ENCODE results near the gene MCF2L. TPM values are rescaled to one million over a fixed set of nuclear protein-coding genes. Genes with fewer than 3 reads are reported as not detected.

The MCF2L gene
- total RNA-seq, 1 experiment from 2014 or later = 5.9 TPM

DNA sequence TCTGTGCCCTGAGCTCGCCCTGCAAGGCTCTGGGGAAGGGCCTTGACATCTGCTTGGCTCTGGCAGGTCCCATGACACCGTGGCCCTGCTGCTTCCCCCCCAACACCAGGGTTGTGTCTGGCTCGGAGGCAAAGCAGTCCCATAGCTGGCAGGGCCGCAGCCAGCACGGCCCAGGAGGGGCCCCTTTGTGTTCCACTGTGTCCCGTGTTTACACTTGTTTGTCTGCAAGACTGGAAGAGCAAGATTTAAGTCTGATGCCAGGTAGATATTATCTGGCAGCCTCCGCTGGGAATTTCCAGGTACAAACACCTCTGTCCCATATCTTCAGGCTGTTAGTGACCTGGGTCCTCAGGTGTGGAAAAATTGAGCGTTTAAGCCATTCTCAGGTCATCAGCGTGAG, 44.3 kb downstream of the MCF2L start:
- POLR2A ChIA-PET (ENCODE audit: unreplicated experiment) = no interaction called here
- no peak for TF ChIP-seq EZH2 (IDR thresholded peaks at IDR 0.05; ENCODE audit: low read length, unreplicated experiment)
- no peak for TF ChIP-seq CTCF (conservative IDR thresholded peaks at IDR 0.05; ENCODE audit: low read depth, low read length)
- no peak for TF ChIP-seq EZH2phosphoT487 (IDR thresholded peaks at IDR 0.05; ENCODE audit: borderline replicate concordance, low read length)
- no peak overlapping the region for H2AFZ ChIP-seq (ENCODE audit: low read length)
- peak overlapping the region; percentile 72 for H3K4me2 ChIP-seq (ENCODE audit: low read length)
- no peaks in the 10 kb centered on the region for H3K79me2 ChIP-seq (ENCODE audit: low read length)
- intact Hi-C loops (cut with micrococcal nuclease) = no loop called here
- BruUV-seq (replicated peaks) = no TSS peak
- CTCF ChIA-PET = no interaction called here
- H3K9ac ChIP-seq (ENCODE audit: low read length) = no peak overlapping the region; the same call in 1 of the 2 replicates
- ATAC-seq (peak; percentile 53), DNase-seq (peak; percentile 75)
- no peaks in the 10 kb centered on the region for H3K9me2 ChIP-seq (replicated peaks; ENCODE audit: low read length)
- 0 out of 2 replicates have a peak overlapping the region, but pooled peaks have one; percentile 9 for H3K4me3 ChIP-seq (ENCODE audit: low read length)
- H3K4me1 ChIP-seq (ENCODE audit: insufficient read depth, low read length) = peaks cover 20% of the 10 kb centered on the region
- H3F3A ChIP-seq (ENCODE audit: low read length, unreplicated experiment) = no peaks in the 10 kb centered on the region
- no peaks in the 10 kb centered on the region for H3K27me3 ChIP-seq (ENCODE audit: low read length)
- no peaks in the 10 kb centered on the region for H3K9me3 ChIP-seq (ENCODE audit: low read length)
- H4K20me1 ChIP-seq (ENCODE audit: low read length) = no peaks in the 10 kb centered on the region
- H3K27ac ChIP-seq (ENCODE audit: low read length) = peak overlapping the region; percentile 67
- no peaks in the 10 kb centered on the region for H3K36me3 ChIP-seq (ENCODE audit: low read depth, low read length)

DNA sequence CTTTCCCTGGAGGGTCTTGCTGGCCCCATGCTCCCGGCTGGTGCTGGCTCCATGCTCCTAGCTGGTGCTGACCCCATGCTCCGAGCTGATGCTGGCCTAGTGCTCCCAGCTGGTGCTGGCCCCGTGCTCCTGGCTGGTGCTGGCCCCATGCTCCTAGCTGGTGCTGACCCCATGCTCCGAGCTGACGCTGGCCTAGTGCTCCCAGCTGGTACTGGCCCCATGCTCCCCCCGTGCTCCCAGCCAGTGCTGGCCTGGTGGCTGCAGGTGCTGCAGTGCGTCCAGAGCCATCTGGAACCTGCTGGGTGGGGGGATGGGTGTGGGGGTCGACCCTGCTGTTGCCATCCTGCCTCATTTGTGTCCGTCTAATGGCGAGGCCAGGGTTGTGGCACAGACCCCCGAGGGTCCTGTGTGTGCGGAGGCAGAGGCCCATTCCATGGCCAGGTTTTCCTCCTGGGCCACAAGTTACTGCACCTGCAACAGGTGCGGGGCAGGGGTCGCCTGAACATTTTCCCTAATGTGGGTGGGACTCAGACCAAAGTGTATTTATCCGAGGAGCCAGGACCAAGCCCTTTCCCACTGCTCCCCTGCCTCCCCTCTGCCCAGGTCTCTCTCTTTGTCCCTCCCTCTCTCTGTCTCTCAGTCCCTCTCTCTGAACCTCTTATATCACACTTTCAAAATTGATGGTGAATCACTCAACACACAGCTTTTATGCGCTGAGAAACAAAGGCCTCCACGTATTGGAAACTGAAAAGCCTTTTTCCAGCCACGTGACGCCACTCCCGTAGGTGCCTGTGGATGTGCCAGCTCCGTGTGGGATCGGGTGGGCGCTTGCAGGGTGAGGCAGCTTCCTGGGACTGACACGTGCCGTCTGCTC, 45.1 kb downstream of the MCF2L start:
- ChIA-PET CTCF (no interaction called here), POLR2A (ENCODE audit: unreplicated experiment) (no interaction called here)
- TF ChIP-seq CTCF (conservative IDR thresholded peaks at IDR 0.05; ENCODE audit: low read depth, low read length) (no peak), EZH2 (IDR thresholded peaks at IDR 0.05; ENCODE audit: low read length, unreplicated experiment) (no peak), EZH2phosphoT487 (IDR thresholded peaks at IDR 0.05; ENCODE audit: borderline replicate concordance, low read length) (no peak)
- Histone ChIP-seq H2AFZ (ENCODE audit: low read length) (peak overlapping the region; percentile 55), H3K27me3 (ENCODE audit: low read length) (no peaks in the 10 kb centered on the region), H3K9ac (ENCODE audit: low read length) (peak overlapping the region; percentile 6; the same call in 1 of the 2 replicates), H3K79me2 (ENCODE audit: low read length) (no peaks in the 10 kb centered on the region), H3K36me3 (ENCODE audit: low read depth, low read length) (no peaks in the 10 kb centered on the region), H3K4me1 (ENCODE audit: insufficient read depth, low read length) (peaks cover 20% of the 10 kb centered on the region), H4K20me1 (ENCODE audit: low read length) (no peaks in the 10 kb centered on the region), H3K9me3 (ENCODE audit: low read length) (no peaks in the 10 kb centered on the region), H3K4me3 (ENCODE audit: low read length) (no peak overlapping the region; the same call in 1 of the 2 replicates), H3K4me2 (ENCODE audit: low read length) (peak overlapping the region; percentile 72), H3K27ac (ENCODE audit: low read length) (peak overlapping the region; percentile 57), H3F3A (ENCODE audit: low read length, unreplicated experiment) (no peaks in the 10 kb centered on the region), H3K9me2 (replicated peaks; ENCODE audit: low read length) (no peaks in the 10 kb centered on the region)
- DNase-seq (peak; percentile 50), ATAC-seq (peak; percentile 62)
- no TSS peak for BruUV-seq (replicated peaks)
- intact Hi-C loops (cut with micrococcal nuclease) = no loop called here
